GM18858 (cell line): ENCODE results near the gene ELANE.

ENCODE experiments used
- ATAC-seq: cut with Tn5 transposase; IDR thresholded peaks from one replicate; pipeline ENCODE4 v1.9.1; 2021; ENCODE audit not compliant: unreplicated experiment

The ELANE gene

DNA sequence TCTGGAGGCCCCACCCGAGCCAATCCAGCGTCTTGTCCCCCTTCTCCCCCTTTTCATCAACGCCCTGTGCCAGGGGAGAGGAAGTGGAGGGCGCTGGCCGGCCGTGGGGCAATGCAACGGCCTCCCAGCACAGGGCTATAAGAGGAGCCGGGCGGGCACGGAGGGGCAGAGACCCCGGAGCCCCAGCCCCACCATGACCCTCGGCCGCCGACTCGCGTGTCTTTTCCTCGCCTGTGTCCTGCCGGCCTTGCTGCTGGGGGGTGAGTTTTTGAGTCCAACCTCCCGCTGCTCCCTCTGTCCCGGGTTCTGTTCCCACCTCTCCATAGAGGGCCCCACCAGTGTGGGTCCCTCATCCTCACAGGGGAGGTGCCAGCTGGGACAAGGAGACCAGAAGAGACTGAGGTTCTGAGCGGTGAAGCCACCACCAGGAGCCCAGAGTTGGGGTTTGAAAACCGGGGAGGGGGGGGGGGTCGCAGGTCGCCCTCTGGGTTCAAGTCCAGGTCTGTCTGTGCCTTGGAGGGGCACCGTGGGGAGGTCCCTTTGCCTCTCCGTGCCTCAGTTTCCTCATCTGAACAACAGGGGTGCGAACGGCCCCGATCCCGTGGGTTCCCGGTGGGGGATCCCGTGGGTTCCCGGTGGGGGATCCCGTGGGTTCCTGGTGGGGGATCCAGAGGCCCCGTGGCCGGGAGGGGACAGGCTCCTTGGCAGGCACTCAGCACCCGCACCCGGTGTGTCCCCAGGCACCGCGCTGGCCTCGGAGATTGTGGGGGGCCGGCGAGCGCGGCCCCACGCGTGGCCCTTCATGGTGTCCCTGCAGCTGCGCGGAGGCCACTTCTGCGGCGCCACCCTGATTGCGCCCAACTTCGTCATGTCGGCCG is at the start of gene ELANE:
Gene ELANE (plus strand): TSS at position 168 of the 878 bp plus-strand sequence. CDS start 26 bp downstream, at position 194.
- no peak for ATAC-seq

GRCh38 chr19:802498-803098 is 49.5 kb upstream of the ELANE start:
- no peak for ATAC-seq

DNA sequence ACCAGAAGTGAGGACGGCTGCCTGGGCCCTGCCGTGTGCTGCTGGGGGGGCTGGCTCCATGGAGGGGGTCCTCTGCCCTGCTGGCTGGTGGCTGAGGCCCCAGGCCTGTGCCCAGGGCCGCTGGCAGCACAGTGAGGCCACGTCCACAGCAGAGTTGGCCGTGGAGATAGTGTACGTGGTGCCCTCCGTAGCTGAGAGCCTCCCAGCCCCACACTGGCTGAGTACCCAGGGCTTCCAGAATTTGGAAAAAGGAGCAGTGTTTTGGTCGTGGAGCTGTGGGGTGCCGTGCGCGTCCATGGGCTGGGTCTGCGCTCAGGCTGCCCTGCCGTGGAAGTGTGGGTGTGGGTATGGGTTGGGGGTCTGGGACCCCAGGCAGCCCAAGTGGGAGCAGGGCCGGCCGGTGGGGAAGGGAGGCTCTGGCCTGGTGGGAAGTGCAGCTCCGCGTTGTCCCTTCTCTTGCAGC is 49.0 kb upstream of the ELANE start:
- ATAC-seq, result no peak

DNA sequence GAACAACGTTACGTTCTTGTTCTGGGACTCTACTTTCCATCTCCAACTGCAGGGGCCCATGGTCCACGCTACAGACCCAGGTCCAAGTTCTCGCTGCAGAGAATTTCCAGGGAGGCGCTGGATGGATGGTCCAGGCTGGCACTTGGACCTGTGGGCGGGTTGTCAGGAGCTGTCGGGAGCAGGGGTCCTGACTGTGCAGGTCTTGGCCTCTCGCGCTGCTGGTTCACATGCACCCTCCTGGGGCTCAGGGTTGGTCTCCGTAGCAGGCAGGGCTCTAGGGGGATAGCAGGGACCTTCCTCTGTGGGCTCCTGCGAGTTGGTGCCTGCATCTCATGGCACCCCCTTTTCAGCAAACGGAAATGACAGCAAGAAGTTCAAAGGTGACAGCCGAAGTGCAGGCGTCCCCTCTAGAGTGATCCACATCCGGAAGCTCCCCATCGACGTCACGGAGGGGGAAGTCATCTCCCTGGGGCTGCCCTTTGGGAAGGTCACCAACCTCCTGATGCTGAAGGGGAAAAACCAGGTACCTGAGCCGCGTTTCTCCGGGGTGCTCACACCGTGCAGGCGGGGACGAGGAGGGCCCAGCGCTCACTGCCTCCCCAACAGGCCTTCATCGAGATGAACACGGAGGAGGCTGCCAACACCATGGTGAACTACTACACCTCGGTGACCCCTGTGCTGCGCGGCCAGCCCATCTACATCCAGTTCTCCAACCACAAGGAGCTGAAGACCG is 48.3 kb upstream of the ELANE start:
- ATAC-seq, result no peak

- ATAC-seq, result no peak
Measured at GRCh38 chr19:804419-805165, 47.5 kb upstream of the ELANE start.

DNA sequence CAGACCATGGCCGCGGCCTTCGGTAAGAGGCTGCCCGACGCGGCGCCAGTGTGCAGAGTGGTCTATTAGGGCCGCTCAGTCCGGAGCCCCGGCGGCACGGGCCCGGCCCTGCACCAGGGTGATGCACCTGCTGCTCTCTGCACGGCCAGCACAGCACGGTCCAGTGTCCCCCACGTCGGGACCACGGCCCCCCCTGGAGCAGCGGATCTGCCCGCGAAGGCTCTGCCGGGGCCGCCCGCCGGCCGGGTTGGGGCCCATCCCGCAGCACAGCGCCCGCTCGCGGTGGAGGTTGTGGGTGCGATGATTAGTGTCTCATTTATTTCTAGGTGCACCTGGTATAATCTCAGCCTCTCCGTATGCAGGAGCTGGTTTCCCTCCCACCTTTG is 46.9 kb upstream of the ELANE start:
- ATAC-seq, result no peak

DNA sequence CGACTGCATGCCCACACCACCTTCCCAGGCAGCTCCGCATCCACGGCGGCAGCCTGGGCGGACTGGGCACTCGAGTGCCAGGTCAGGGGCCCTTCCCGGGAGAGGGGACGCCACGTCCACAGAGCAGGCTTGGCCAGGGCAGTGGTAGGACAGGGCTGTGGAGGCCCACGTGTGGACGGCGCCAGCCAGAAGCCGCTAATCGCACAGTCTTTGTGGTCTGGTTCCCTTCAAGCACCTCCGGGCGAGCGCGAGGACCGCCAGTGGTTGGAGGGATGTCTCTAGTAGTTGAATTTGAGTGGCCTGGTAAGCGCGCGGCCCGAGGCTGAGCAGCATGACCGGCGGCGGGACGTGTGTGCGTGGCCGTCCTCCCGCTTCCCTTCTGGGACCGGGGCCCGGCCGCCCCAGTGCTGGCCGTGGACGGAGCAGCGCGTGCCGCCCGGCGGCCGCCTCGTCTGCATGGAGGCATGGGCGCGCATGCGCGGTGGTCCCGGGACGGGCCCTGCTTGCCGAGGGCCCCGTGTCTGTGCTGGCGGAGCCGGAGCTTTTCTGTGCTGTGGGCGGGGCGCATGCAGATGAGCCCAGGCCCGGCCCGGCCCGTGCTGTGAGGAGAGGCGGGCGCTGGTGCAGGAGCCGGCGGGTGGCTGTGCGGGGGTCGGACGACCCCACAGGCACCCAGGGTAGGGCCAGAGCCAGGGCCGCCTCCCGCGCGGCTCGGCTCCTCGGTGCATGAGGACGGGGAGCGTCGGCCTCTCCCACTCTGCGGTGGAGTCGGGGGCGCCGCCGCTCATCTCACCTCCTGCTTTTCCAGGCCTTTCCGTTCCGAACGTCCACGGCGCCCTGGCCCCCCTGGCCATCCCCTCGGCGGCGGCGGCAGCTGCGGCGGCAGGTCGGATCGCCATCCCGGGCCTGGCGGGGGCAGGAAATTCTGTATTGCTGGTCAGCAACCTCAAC is 46.2 kb upstream of the ELANE start:
- no peak for ATAC-seq

- ATAC-seq, result no peak
Measured at GRCh38 chr19:806815-807421, 45.2 kb upstream of the ELANE start.

- ATAC-seq, result no peak
Measured at GRCh38 chr19:807627-808422, 44.3 kb upstream of the ELANE start.

GRCh38 chr19:808423-808775 is 43.7 kb upstream of the ELANE start:
- ATAC-seq, result no peak

- ATAC-seq, result no peak
Measured at GRCh38 chr19:810077-810855, 41.8 kb upstream of the ELANE start.

GRCh38 chr19:810883-811489 is 41.1 kb upstream of the ELANE start:
- no peak for ATAC-seq

- ATAC-seq, result no peak
Measured at GRCh38 chr19:811506-812048, 40.5 kb upstream of the ELANE start.

DNA sequence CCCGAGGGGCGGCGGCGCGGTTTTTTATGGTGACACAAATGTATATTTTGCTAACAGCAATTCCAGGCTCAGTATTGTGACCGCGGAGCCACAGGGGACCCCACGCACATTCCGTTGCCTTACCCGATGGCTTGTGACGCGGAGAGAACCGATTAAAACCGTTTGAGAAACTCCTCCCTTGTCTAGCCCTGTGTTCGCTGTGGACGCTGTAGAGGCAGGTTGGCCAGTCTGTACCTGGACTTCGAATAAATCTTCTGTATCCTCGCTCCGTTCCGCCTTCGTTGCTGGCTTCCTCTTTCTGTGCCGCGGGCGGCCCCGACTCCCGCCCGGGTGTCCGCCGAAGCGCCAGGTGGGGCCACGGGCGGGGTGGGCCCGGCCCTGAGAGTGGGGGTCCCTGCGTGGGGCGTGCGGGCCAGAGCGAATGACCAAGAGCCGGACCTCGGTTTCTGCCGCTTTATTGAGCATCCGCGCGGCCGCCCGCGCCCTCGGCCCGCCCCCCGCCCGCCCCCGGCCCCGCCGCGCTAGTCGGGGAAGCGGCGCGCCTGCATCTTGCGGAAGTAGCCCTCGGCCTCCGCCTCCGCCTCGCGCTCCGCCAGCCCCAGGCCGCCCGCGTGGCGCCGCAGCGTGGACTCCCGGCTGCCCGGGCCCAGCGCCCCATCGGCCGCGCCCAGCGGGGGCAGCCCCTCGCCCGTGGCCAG is 39.9 kb upstream of the ELANE start:
- no peak for ATAC-seq

DNA sequence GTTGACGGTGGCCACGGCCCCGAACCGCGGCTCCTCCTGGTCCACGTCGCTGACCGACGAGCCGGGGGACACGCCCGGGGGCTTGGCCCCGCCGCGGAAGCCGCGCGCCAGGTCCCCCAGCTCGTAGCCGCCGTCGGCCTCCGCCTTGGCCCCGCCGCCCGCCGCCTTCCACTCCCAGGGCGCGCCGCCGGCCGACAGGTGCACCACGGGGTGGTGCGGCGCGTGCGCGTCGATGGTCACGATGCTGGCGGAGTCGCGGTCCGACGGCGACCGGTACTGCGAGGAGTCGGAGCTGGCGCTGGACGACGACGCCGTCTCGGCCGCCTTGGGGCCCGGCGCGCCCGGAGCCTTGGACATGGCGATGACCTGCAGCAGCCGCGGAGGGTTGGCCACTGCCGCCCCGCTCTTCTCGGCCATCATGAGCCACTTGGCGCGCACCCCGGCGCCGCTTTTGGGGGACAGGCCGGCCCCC is 39.3 kb upstream of the ELANE start:
- no peak for ATAC-seq
